Gastroesophageal sphincter (tissue), 4 donors: Measurements from ENCODE around the gene CCDC57. TPM values are rescaled to one million over a fixed set of nuclear protein-coding genes. Genes with fewer than 3 reads are reported as not detected.
"Not testable (repeated sequence)": the region's sequence is repeated elsewhere in the genome, so short reads cannot be mapped to it uniquely, and the experiment has no call there.

Experiments
- ATAC-seq: fragments of 150-250 bp; one replicate; pipeline ENCODE4 v1.9.1; 2016; ENCODE audit warnings: mild to moderate bottlenecking, moderate library complexity
- H3K27ac ChIP-seq, 4 donors: fragments of 200-600 bp; sonication (generic) in 3 of 4; 1 replicate in 3 of 4; 2 replicates in 1 of 4; pipeline ENCODE4 v1.5.1; 2016 to 2019
- H3K27me3 ChIP-seq: fragments of 200-600 bp; sonication (generic); one replicate; pipeline ENCODE4 v1.5.1; 2019
- H3K36me3 ChIP-seq, 2 donors: fragments of 200-600 bp; sonication (generic); one replicate each; pipeline ENCODE4 v1.5.1; 2019; ENCODE audit warnings: control low read depth in 1 of 2
- H3K4me1 ChIP-seq, 3 donors: fragments of 200-600 bp; sonication (generic); 1 replicate in 2 of 3; 2 replicates in 1 of 3; pipeline ENCODE4 v1.5.1; 2016 to 2019; ENCODE audit warnings: control low read depth in 2 of 3
- H3K4me3 ChIP-seq, 2 donors: fragments of 200-600 bp; sonication (generic); one replicate each; pipeline ENCODE4 v1.5.1; 2019; ENCODE audit warnings: mild to moderate bottlenecking in 1 of 2, moderate library complexity in 1 of 2
- H3K9me3 ChIP-seq, 3 donors: fragments of 200-600 bp; sonication (generic); one replicate each; pipeline ENCODE4 v1.5.1; 2017 to 2019; ENCODE audit warnings: control low read depth in 2 of 3
- EP300 ChIP-seq: sonication (generic); formaldehyde crosslinking; IDR thresholded peaks from one replicate; pipeline ENCODE4 v1.6.1; 2017; ENCODE audit warnings: antibody characterized with exemption, mild to moderate bottlenecking
- POLR2A ChIP-seq, 2 donors: fragments of 450-650 bp; IDR thresholded peaks; one replicate each; pipeline ENCODE4 v1.6.1; 2017; ENCODE audit warnings: antibody characterized with exemption in 2 of 2, mild to moderate bottlenecking in 2 of 2, moderate library complexity in 1 of 2
- POLR2AphosphoS5 ChIP-seq: sonication (generic); formaldehyde crosslinking; IDR thresholded peaks from one replicate; pipeline ENCODE4 v1.6.1; 2017; ENCODE audit warnings: antibody characterized with exemption
- WGBS, 2 donors: methylation state at CpG; one replicate each; pipeline ENCODE4 v1.1.5; 2018; ENCODE audit warnings: low coverage in 1 of 2; 5-methylcytosine and 5-hydroxymethylcytosine counted together
- total RNA-seq, 4 donors: library from RNA; depleted of rRNA; stranded (reverse); fragments of >200 nt; gene quantifications; one replicate each; pipeline ENCODE4 v1.1.0, GENCODE V29; 2016
- TF ChIP-seq, protein P1 (sequence below), 4 experiments: fragments of 200-600 bp in 2 of 4; fragments of 450-650 bp in 2 of 4; sonication (generic) in 1 of 4; IDR thresholded peaks; one replicate each; pipeline ENCODE4 v1.5.1; 2017 to 2019; ENCODE audit warnings: antibody characterized with exemption in 4 of 4, mild to moderate bottlenecking in 2 of 4, moderate library complexity in 2 of 4

The CCDC57 gene
- total RNA-seq, 4 donors from 2014 or later = 6.5 to 28.2 (median 16.2) TPM

DNA sequence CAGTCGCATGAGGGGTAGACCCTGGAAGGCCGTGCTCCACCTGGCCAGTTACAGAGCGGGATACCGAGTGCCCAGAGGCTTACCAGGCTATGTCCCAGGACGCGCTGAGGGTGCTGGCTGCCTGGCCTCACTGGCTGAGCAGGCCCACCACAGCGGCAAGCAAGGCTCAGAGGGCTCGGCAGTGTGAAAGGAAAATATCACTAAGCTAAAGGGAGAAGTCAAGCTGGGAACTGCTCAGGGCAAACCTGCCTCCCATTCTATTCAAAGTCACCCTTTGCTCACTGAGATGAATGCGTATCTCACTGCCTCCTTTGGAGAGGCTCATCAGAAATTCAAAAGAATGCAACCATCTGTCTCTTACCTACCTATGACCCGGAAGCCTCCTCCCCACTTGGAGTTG is 37.4 kb downstream of the CCDC57 start:
- H3K4me3 ChIP-seq = no peak overlapping the region
- H3K27ac ChIP-seq = no peak overlapping the region
- no peaks in the 10 kb centered on the region for H3K4me1 ChIP-seq
- no peaks in the 10 kb centered on the region for H3K9me3 ChIP-seq
- peaks cover 0 to 85% of the 10 kb centered on the region in 2 donors for H3K36me3 ChIP-seq
- TF ChIP-seq POLR2A (IDR thresholded peaks at IDR 0.05) (no peak), POLR2AphosphoS5 (no peak)
- TF ChIP-seq, protein P1, sequence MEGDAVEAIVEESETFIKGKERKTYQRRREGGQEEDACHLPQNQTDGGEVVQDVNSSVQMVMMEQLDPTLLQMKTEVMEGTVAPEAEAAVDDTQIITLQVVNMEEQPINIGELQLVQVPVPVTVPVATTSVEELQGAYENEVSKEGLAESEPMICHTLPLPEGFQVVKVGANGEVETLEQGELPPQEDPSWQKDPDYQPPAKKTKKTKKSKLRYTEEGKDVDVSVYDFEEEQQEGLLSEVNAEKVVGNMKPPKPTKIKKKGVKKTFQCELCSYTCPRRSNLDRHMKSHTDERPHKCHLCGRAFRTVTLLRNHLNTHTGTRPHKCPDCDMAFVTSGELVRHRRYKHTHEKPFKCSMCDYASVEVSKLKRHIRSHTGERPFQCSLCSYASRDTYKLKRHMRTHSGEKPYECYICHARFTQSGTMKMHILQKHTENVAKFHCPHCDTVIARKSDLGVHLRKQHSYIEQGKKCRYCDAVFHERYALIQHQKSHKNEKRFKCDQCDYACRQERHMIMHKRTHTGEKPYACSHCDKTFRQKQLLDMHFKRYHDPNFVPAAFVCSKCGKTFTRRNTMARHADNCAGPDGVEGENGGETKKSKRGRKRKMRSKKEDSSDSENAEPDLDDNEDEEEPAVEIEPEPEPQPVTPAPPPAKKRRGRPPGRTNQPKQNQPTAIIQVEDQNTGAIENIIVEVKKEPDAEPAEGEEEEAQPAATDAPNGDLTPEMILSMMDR (IDR thresholded peaks at IDR 0.05) = no peak
- 91% methylated on average over 9 of the region's 10 CpGs; no CpG with 5 or more reads in 1 of the 2 donors for WGBS, 2 donors
- no peak for ATAC-seq
- H3K27me3 ChIP-seq = no peaks in the 10 kb centered on the region

DNA sequence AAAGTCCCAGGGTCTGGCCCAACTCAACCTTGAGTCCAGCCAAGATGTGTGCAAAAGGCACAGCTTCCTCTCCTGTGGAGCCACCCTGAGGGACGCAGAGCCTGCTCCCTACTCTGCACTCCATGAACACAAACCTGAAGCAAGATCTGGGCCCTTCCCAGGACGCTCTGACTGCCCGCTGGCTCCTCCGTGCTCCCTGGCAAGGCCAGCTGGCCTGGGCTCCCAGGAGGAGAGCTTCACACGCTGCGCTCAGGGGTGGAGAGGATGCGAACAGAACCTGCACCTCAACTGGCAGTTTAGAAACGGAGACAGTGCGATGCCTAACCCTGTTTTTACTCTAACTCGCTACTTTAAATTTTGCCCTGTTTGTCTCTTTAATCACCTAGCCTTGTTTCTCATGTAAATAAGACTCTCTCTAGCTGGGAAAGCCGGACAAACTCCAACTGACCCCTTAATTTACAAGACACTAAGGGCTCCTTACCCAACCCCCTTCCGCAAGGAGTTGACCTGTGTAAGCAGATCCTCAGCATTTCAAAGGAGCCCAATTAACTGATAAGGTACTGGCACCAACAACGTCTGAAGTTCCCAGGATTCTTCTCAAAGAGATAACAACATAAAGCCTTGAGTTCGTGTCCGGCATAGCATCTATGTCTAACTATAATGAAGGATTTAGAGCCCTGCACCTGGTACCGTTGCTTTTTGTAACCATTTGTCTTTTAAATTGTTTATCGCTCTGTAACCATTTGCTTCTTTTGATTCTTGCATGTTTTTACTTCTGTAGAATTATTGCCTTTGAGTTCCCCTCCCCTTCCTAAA is 38.4 kb downstream of the CCDC57 start:
- not testable (repeated sequence) for H3K9me3 ChIP-seq, H3K27me3 ChIP-seq, ATAC-seq, H3K4me1 ChIP-seq, H3K4me3 ChIP-seq, H3K27ac ChIP-seq
- 79 to 87% methylated on average over 12 of the region's 17 CpGs for WGBS, 2 donors
- peaks cover 0 to 85% of the 10 kb centered on the region in 2 donors for H3K36me3 ChIP-seq

DNA sequence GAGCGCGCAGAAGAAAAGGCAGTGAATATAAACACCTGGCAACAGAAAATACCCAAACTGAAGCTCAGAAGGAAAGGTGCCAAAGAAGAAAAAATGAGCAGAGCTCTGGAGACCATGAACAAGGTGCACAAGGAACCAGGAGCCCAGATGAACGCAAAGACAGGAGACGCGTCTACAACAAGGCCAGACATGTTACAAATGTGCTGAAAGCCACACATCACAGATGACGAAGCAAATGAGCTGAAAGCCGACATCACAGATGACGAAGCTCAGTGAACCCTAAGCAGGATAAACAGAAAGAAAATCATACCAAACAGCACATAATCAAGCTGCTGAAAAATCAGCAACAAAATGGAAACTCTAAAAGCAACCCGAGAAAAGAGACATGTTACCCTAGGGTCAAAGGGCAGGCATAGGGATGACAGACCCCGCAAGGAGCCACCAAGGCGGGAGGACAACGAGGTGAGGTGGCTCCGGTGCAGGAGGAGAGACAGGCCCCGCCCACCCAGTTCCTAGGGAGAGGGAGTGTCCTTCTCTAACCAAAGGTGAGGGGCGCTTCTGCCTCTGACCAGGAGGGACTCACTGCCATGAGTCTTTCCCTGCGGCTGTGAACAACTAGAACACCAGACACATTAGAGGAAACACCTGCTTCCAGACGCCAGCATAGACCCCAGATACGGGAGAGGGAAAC is 39.1 kb downstream of the CCDC57 start:
- TF ChIP-seq POLR2A (IDR thresholded peaks at IDR 0.05) = no peak
- Histone ChIP-seq H3K4me3 (no peak overlapping the region), H3K27ac (no peak overlapping the region), H3K9me3 (no peaks in the 10 kb centered on the region), H3K4me1 (no peaks in the 10 kb centered on the region), H3K36me3 (peaks cover 0 to 83% of the 10 kb centered on the region in 2 donors), H3K27me3 (no peaks in the 10 kb centered on the region)
- no peak for ATAC-seq
- 62 to 71% methylated on average over 7 to 14 of the region's 18 CpGs for WGBS, 2 donors

- 40 to 93% methylated on average over 1 to 17 of the region's 18 CpGs for WGBS, 2 donors
- H3K4me3 ChIP-seq = no peak overlapping the region
- no peaks in the 10 kb centered on the region for H3K9me3 ChIP-seq
- H3K27me3 ChIP-seq = no peaks in the 10 kb centered on the region
- TF ChIP-seq EP300 = no peak
- no peak for TF ChIP-seq POLR2A (IDR thresholded peaks at IDR 0.05)
- TF ChIP-seq, protein P1 (IDR thresholded peaks at IDR 0.05) = no peak
- no peak for TF ChIP-seq POLR2AphosphoS5
- H3K36me3 ChIP-seq = peaks cover 0 to 83% of the 10 kb centered on the region in 2 donors
- no peak for ATAC-seq
- H3K27ac ChIP-seq = no peak overlapping the region
- H3K4me1 ChIP-seq = no peaks in the 10 kb centered on the region
Observed at GRCh38 chr17:82172486-82173160, 40.0 kb downstream of the CCDC57 start.

DNA sequence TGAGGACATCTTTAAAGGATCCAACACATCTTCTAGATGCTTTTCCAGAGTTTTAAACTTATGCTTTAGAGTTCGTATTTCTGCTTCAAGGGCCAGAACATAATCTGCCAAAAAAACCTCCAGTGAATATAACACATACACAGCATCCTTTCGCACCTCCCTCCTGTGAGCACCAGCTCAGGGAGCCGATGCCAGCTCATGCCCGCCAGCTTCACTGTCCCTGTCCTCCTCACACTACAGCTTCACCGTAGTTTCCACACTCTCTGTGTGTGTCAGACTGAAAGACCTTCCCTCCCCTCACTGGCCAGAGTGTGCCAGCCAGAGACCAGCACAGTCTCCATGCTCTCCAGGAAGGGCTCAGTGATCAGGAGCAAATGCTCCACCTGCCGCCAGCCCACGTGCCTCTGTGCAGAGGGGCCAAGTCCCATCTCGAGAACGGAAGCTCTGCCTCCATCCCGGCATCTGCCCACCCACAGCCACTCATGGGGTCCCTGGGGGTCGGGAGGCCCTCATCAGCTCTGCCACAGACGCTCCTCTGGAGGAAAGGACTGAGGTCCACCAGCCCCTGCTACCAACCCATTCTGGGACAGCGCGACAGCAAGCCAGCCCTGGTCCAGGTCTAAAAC is 40.8 kb downstream of the CCDC57 start:
- ATAC-seq = no peak
- Histone ChIP-seq H3K4me1 (no peaks in the 10 kb centered on the region), H3K27ac (no peak overlapping the region), H3K9me3 (no peaks in the 10 kb centered on the region), H3K36me3 (peaks cover 0 to 82% of the 10 kb centered on the region in 2 donors), H3K27me3 (no peaks in the 10 kb centered on the region), H3K4me3 (no peak overlapping the region)
- TF ChIP-seq, protein P1 (IDR thresholded peaks at IDR 0.05) = no peak
- TF ChIP-seq EP300 (no peak), POLR2A (IDR thresholded peaks at IDR 0.05) (no peak), POLR2AphosphoS5 (no peak)
- 87 to 94% methylated on average over 3 to 7 of the region's 14 CpGs for WGBS, 2 donors
